SIG-M5 treated with dmso at 0.1 percent for 504 hours (cell line): ENCODE data around the gene ACSS3.
"Not testable (repeated sequence)": the region's sequence is repeated elsewhere in the genome, so short reads cannot be mapped to it uniquely, and the experiment has no call there.

Experiments used
- DNase-seq: peaks from one replicate; lab custom pipeline; 2025; ENCODE audit not compliant: unreplicated experiment; lab: John Stamatoyannopoulos, UW

The ACSS3 gene

GRCh38 chr12:81092053-81092452, 14.2 kb downstream of the ACSS3 start:
- no peak for DNase-seq

- DNase-seq, result no peak
Measured at GRCh38 chr12:81094718-81095360, 17.0 kb downstream of the ACSS3 start.

- DNase-seq, result no peak
Measured at GRCh38 chr12:81095501-81096232, 17.8 kb downstream of the ACSS3 start.

- no peak for DNase-seq
Measured at GRCh38 chr12:81105687-81106086, 27.8 kb downstream of the ACSS3 start.

GRCh38 chr12:81114226-81114625, 36.3 kb downstream of the ACSS3 start:
- no peak for DNase-seq

- DNase-seq, result not testable (repeated sequence)
Measured at GRCh38 chr12:81119069-81119468, 41.2 kb downstream of the ACSS3 start.

GRCh38 chr12:81120961-81121360, 43.1 kb downstream of the ACSS3 start:
- no peak for DNase-seq

- no peak for DNase-seq
Measured at GRCh38 chr12:81123611-81124010, 45.7 kb downstream of the ACSS3 start.

GRCh38 chr12:81125691-81126090, 47.8 kb downstream of the ACSS3 start:
- no peak for DNase-seq

GRCh38 chr12:81128930-81129554, 51.2 kb downstream of the ACSS3 start:
- peak; percentile 62 for DNase-seq

GRCh38 chr12:81136519-81136918, 58.6 kb downstream of the ACSS3 start:
- no peak for DNase-seq

- no peak for DNase-seq
Measured at GRCh38 chr12:81137801-81138200, 59.9 kb downstream of the ACSS3 start.

GRCh38 chr12:81141217-81141616, 63.3 kb downstream of the ACSS3 start:
- DNase-seq, result no peak

- peak; percentile 5 for DNase-seq
Measured at GRCh38 chr12:81143057-81143456, 65.2 kb downstream of the ACSS3 start.

GRCh38 chr12:81146228-81147225, 68.6 kb downstream of the ACSS3 start:
- no peak for DNase-seq

- DNase-seq, result no peak
Measured at GRCh38 chr12:81147292-81147919, 69.5 kb downstream of the ACSS3 start.

GRCh38 chr12:81150382-81150781, 72.5 kb downstream of the ACSS3 start:
- no peak for DNase-seq

- DNase-seq, result no peak
Measured at GRCh38 chr12:81159856-81160255, 82.0 kb downstream of the ACSS3 start.

GRCh38 chr12:81161680-81162079, 83.8 kb downstream of the ACSS3 start:
- DNase-seq, result no peak

GRCh38 chr12:81162391-81163136, 84.7 kb downstream of the ACSS3 start:
- DNase-seq, result no peak
